Keratinocyte (primary cell): Measurements from ENCODE around the gene OSBPL5.

Experiments used
- EZH2 ChIP-seq: IDR thresholded peaks from one replicate; pipeline ENCODE4 v1.6.1; 2012; ENCODE audit warnings: inconsistent platforms, mild to moderate bottlenecking, low read length, moderate library complexity
- TF ChIP-seq, protein P1 (sequence below), 3 experiments: IDR thresholded peaks in 1 of 3; conservative IDR thresholded peaks in 1 of 3; optimal IDR thresholded peaks in 1 of 3; 2 replicates in 2 of 3; 3 replicates in 1 of 3; pipeline versions ENCODE3 to v1.5.1; 2011; ENCODE audit warnings: low read length in 3 of 3, mild to moderate bottlenecking in 3 of 3, moderate library complexity in 2 of 3, control low read depth in 1 of 3, inconsistent platforms in 1 of 3; ENCODE audit not compliant: insufficient read depth in 2 of 3; ENCODE audit errors: extremely low read depth in 1 of 3

DNA sequence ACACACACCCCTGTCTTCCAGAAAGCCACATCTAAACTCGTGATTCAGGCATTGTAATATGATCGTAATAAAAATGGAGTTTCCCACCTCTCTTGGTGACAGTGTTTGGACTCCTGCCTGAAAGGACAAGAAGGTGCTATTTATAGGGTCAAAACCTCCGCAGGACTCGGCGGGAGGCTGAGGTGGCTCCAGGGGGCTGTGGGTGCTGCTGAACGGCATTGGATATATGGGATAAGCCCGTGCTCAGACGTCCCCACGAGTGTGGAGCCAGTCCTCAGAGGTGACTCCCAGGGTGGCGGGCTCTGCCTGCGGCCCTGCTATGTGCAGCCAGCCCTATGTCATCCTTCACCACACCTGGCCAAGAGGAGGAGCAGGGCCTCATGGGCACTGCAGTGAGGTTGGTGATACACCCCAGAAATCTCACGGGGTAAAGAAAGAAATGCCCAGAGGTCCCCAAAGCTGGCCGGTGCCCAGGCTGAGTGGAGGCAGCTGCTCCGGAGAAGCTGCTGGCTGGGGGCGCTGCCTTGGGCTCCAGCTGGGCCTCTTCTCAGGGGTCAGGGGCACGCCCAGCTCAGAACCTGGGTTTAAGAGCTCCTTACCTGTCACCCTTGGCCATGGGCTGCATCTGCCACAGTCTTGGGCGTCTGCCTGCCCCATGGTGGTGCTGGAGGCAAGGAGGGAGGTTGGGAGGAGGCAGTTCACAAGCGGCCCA, 5.1 kb upstream of the OSBPL5 start:
- TF ChIP-seq, protein P1, sequence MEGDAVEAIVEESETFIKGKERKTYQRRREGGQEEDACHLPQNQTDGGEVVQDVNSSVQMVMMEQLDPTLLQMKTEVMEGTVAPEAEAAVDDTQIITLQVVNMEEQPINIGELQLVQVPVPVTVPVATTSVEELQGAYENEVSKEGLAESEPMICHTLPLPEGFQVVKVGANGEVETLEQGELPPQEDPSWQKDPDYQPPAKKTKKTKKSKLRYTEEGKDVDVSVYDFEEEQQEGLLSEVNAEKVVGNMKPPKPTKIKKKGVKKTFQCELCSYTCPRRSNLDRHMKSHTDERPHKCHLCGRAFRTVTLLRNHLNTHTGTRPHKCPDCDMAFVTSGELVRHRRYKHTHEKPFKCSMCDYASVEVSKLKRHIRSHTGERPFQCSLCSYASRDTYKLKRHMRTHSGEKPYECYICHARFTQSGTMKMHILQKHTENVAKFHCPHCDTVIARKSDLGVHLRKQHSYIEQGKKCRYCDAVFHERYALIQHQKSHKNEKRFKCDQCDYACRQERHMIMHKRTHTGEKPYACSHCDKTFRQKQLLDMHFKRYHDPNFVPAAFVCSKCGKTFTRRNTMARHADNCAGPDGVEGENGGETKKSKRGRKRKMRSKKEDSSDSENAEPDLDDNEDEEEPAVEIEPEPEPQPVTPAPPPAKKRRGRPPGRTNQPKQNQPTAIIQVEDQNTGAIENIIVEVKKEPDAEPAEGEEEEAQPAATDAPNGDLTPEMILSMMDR (optimal IDR thresholded peaks at IDR 0.05 in 1 of 3, IDR thresholded peaks at IDR 0.05 in 1 of 3, conservative IDR thresholded peaks at IDR 0.05 in 1 of 3; ENCODE audit: extremely low read depth in 1 of 3, insufficient read depth in 2 of 3, low read length in 3 of 3) = no peak
- no peak for TF ChIP-seq EZH2
